Ovary (tissue), 3 donors: Measurements from ENCODE around the gene KCNK4.

Experiments
- EP300 ChIP-seq: sonication (generic); formaldehyde crosslinking; IDR thresholded peaks from one replicate; pipeline ENCODE4 v1.6.1; 2017; ENCODE audit warnings: antibody characterized with exemption
- POLR2A ChIP-seq: fragments of 450-650 bp; IDR thresholded peaks from one replicate; pipeline ENCODE4 v1.6.1; 2017; ENCODE audit warnings: antibody characterized with exemption, mild to moderate bottlenecking, moderate library complexity
- TF ChIP-seq, protein P1 (sequence below), 3 donors: fragments of 450-650 bp in 2 of 3; fragments of 200-600 bp in 1 of 3; IDR thresholded peaks; one replicate each; pipeline versions ENCODE4 v1.5.1 to v1.8.0; 2016 to 2022; ENCODE audit warnings: antibody characterized with exemption in 3 of 3, mild to moderate bottlenecking in 1 of 3
- donor health status: DM: no; HTN: no; CAD: no.

GRCh38 chr11:64330888-64331287 is 39.8 kb downstream of the KCNK4 start:
- TF ChIP-seq, protein P1, sequence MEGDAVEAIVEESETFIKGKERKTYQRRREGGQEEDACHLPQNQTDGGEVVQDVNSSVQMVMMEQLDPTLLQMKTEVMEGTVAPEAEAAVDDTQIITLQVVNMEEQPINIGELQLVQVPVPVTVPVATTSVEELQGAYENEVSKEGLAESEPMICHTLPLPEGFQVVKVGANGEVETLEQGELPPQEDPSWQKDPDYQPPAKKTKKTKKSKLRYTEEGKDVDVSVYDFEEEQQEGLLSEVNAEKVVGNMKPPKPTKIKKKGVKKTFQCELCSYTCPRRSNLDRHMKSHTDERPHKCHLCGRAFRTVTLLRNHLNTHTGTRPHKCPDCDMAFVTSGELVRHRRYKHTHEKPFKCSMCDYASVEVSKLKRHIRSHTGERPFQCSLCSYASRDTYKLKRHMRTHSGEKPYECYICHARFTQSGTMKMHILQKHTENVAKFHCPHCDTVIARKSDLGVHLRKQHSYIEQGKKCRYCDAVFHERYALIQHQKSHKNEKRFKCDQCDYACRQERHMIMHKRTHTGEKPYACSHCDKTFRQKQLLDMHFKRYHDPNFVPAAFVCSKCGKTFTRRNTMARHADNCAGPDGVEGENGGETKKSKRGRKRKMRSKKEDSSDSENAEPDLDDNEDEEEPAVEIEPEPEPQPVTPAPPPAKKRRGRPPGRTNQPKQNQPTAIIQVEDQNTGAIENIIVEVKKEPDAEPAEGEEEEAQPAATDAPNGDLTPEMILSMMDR (IDR thresholded peaks at IDR 0.05), result no peak
- no peak for TF ChIP-seq EP300
- no peak for TF ChIP-seq POLR2A
